GM21526 (cell line): ENCODE measurements around the gene LIPH.
"Not testable (repeated sequence)": the region's sequence is repeated elsewhere in the genome, so short reads cannot be mapped to it uniquely, and the experiment has no call there.

Experiments used
- ATAC-seq: cut with Tn5 transposase; IDR thresholded peaks from one replicate; pipeline ENCODE4 v1.9.1; 2021; ENCODE audit warnings: moderate library complexity; ENCODE audit not compliant: unreplicated experiment, low FRiP score

The LIPH gene

GRCh38 chr3:185552358-185552877 is at the start of gene LIPH:
LIPH (minus strand) TSS chr3:185552588; CDS start chr3:185552471, 117 bp downstream.
- no peak for ATAC-seq

GRCh38 chr3:185595526-185595925 is 43.1 kb upstream of the LIPH start:
- no peak for ATAC-seq

- no peak for ATAC-seq
These were observed 41.7 kb upstream of the LIPH start for GRCh38 chr3:185594073-185594472.

GRCh38 chr3:185586686-185587039 is 34.3 kb upstream of the LIPH start:
- no peak for ATAC-seq

- ATAC-seq: peak; percentile 93
These were observed 33.7 kb upstream of the LIPH start, which contains the start of gene SENP2 for GRCh38 chr3:185585859-185586685. SENP2 (plus strand) TSS chr3:185586295; CDS start chr3:185586414, 119 bp downstream.

GRCh38 chr3:185585518-185585858 is 33.1 kb upstream of the LIPH start:
- ATAC-seq: no peak

- no peak for ATAC-seq
These were observed 32.3 kb upstream of the LIPH start for GRCh38 chr3:185584686-185585085.

- ATAC-seq: no peak
These were observed 31.5 kb upstream of the LIPH start for GRCh38 chr3:185583925-185584324.

GRCh38 chr3:185582871-185583270 is 30.5 kb upstream of the LIPH start:
- ATAC-seq: no peak

- no peak for ATAC-seq
These were observed 29.8 kb upstream of the LIPH start for GRCh38 chr3:185582236-185582635.

GRCh38 chr3:185575108-185575869 is 22.9 kb upstream of the LIPH start:
- not testable (repeated sequence) for ATAC-seq

- ATAC-seq: no peak
These were observed 19.8 kb upstream of the LIPH start for GRCh38 chr3:185572183-185572582.

- ATAC-seq: no peak
These were observed 9.6 kb upstream of the LIPH start for GRCh38 chr3:185561958-185562357.

GRCh38 chr3:185561374-185561943 is 9.1 kb upstream of the LIPH start:
- ATAC-seq: no peak

- ATAC-seq: no peak
These were observed 8.3 kb upstream of the LIPH start for GRCh38 chr3:185560676-185561075.

- ATAC-seq: no peak
These were observed 7.3 kb upstream of the LIPH start for GRCh38 chr3:185559706-185560090.

GRCh38 chr3:185558395-185558794 is 6.0 kb upstream of the LIPH start:
- no peak for ATAC-seq

GRCh38 chr3:185556640-185557039 is 4.3 kb upstream of the LIPH start:
- not testable (repeated sequence) for ATAC-seq

- ATAC-seq: no peak
These were observed 3.5 kb upstream of the LIPH start for GRCh38 chr3:185555860-185556347.

- no peak for ATAC-seq
These were observed 2.7 kb upstream of the LIPH start for GRCh38 chr3:185555101-185555501.

GRCh38 chr3:185549651-185550111 is 2.7 kb downstream of the LIPH start:
- ATAC-seq: no peak
